ENCODE measurements around the gene C1orf50. TPM values are rescaled to one million over a fixed set of nuclear protein-coding genes. Genes with fewer than 3 reads are reported as not detected.

Gene C1orf50
- total RNA-seq, 1 experiment from 2014 or later, result 5.1 TPM

DNA sequence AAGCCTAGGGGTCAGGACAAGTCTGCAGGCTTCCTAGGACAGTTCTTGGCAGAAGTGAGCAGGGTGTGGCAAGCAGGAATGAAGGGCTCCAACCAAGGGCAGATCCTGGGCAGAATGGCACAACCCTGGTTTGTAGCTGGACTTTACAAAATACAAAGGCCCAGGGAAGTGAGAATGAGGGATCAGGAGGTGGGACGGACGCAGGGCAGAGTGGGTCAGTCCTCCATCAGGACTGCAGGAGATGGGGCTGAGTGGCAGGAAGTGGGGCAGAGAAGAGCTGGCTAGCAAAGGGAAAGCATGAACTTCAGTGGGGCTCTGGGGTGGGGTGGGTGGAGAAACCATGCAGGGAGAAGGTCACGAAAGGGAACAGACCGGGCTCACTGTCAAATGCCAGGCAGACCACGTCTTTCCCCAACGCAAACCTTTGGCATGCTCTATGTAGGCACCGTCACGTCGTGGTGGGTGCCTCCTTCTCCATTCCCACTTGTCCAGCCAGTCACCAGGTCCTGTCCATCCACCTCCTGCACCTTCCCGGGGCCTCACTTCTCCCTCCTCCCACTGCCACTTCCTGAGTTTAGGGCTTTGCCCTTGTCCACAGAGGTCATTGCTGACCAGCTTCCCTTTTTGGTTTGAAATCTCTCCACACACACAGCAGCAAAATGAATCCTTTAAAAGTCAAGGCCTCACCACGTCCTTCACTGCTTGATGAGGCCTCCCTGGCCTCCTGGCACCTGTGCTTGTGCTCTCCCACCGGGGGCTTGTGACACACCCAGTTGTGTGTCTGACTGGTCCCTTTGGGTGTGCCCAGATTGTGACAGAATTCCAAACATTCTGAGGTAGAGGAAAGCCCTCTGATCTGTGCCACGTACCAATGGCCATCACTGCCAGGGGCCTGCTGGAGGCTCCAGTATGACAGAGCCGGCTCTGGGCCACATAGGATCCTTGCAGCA lies 18.3 kb upstream of the C1orf50 start:
- TF ChIP-seq, protein P1, sequence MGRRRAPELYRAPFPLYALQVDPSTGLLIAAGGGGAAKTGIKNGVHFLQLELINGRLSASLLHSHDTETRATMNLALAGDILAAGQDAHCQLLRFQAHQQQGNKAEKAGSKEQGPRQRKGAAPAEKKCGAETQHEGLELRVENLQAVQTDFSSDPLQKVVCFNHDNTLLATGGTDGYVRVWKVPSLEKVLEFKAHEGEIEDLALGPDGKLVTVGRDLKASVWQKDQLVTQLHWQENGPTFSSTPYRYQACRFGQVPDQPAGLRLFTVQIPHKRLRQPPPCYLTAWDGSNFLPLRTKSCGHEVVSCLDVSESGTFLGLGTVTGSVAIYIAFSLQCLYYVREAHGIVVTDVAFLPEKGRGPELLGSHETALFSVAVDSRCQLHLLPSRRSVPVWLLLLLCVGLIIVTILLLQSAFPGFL (CRISPR knock-in tag; IDR thresholded peaks at IDR 0.05; ENCODE audit: borderline replicate concordance), result no peak
- TF ChIP-seq ATF1 (CRISPR knock-in tag; IDR thresholded peaks at IDR 0.05) (no peak), FOXJ3 (CRISPR knock-in tag; IDR thresholded peaks at IDR 0.05; ENCODE audit: borderline replicate concordance) (no peak), CREB1 (CRISPR knock-in tag; IDR thresholded peaks at IDR 0.05) (no peak), ATF2 (CRISPR knock-in tag; IDR thresholded peaks at IDR 0.05; ENCODE audit: borderline replicate concordance, low read depth) (no peak), ZNF416 (CRISPR knock-in tag; IDR thresholded peaks at IDR 0.05) (no peak), TP53 (CRISPR knock-in tag; IDR thresholded peaks at IDR 0.05) (no peak), MAX (CRISPR knock-in tag; IDR thresholded peaks at IDR 0.05) (no peak), ZNF396 (CRISPR knock-in tag; IDR thresholded peaks at IDR 0.05; ENCODE audit: borderline replicate concordance) (no peak), ELF4 (CRISPR knock-in tag; IDR thresholded peaks at IDR 0.05; ENCODE audit: low read depth) (no peak), GABPB1 (CRISPR knock-in tag; IDR thresholded peaks at IDR 0.05) (no peak), NR1H2 (CRISPR knock-in tag; IDR thresholded peaks at IDR 0.05) (no peak)
- TF ChIP-seq, protein P2, sequence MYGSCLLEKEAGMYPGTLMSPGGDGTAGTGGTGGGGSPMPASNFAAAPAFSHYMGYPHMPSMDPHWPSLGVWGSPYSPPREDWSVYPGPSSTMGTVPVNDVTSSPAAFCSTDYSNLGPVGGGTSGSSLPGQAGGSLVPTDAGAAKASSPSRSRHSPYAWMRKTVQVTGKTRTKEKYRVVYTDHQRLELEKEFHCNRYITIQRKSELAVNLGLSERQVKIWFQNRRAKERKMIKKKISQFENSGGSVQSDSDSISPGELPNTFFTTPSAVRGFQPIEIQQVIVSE (CRISPR knock-in tag; IDR thresholded peaks at IDR 0.05; ENCODE audit: borderline replicate concordance), result no peak
- ATAC-seq, result no peak
- peaks cover 1% of the 10 kb centered on the region for H3K4me1 Mint-ChIP-seq
- no peak overlapping the region; the same call in 1 of the 2 replicates for H3K27ac Mint-ChIP-seq
- H3K36me3 Mint-ChIP-seq, result peaks cover 54% of the 10 kb centered on the region
- no peak overlapping the region for H3K4me3 Mint-ChIP-seq
- no peaks in the 10 kb centered on the region for H3K27me3 Mint-ChIP-seq (ENCODE audit: low read depth)
- H3K9me3 Mint-ChIP-seq, result peaks cover 23% of the 10 kb centered on the region
- CTCF ChIA-PET, result interaction anchor here (0.9 kb wide), 1 partner anchor 17 kb away, joined by 3 read pairs; no protein-coding TSS in a partner anchor
- POLR2A ChIA-PET, result no interaction called here
- DNase-seq (ENCODE audit: low spot score), result peak; percentile 6

GRCh38 chr1:42750041-42750440 lies 17.0 kb upstream of the C1orf50 start:
- DNase-seq (ENCODE audit: low spot score) (no peak), ATAC-seq (no peak)
- Mint-ChIP-seq H3K4me3 (no peak overlapping the region), H3K4me1 (no peaks in the 10 kb centered on the region), H3K36me3 (peaks cover 67% of the 10 kb centered on the region), H3K27me3 (ENCODE audit: low read depth) (no peaks in the 10 kb centered on the region), H3K27ac (peak overlapping the region; percentile 27; the same call in 1 of the 2 replicates), H3K9me3 (peaks cover 23% of the 10 kb centered on the region)
- ChIA-PET CTCF (interaction anchor here (1.1 kb wide), 1 partner anchor 10 kb away, joined by 3 read pairs; the partner anchor contains the start of gene CLDN19), POLR2A (no interaction called here)
- TF ChIP-seq, protein P3, sequence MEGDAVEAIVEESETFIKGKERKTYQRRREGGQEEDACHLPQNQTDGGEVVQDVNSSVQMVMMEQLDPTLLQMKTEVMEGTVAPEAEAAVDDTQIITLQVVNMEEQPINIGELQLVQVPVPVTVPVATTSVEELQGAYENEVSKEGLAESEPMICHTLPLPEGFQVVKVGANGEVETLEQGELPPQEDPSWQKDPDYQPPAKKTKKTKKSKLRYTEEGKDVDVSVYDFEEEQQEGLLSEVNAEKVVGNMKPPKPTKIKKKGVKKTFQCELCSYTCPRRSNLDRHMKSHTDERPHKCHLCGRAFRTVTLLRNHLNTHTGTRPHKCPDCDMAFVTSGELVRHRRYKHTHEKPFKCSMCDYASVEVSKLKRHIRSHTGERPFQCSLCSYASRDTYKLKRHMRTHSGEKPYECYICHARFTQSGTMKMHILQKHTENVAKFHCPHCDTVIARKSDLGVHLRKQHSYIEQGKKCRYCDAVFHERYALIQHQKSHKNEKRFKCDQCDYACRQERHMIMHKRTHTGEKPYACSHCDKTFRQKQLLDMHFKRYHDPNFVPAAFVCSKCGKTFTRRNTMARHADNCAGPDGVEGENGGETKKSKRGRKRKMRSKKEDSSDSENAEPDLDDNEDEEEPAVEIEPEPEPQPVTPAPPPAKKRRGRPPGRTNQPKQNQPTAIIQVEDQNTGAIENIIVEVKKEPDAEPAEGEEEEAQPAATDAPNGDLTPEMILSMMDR (IDR thresholded peaks at IDR 0.05), result no peak
- TF ChIP-seq E2F4 (CRISPR knock-in tag; IDR thresholded peaks at IDR 0.05; ENCODE audit: borderline replicate concordance, low read depth), result no peak
